HepG2 (cell line): ENCODE results near the gene MREG. TPM values are rescaled to one million over a fixed set of nuclear protein-coding genes. Genes with fewer than 3 reads are reported as not detected.
"Not testable (repeated sequence)": the region's sequence is repeated elsewhere in the genome, so short reads cannot be mapped to it uniquely, and the experiment has no call there.

ENCODE experiments used
- FOXC1 ChIP-seq: sonication (generic); formaldehyde crosslinking; IDR thresholded peaks from 2 replicates; pipeline ENCODE4 v1.8.0; 2022; ENCODE audit warnings: mild to moderate bottlenecking, missing genetic modification reagents, borderline replicate concordance
- FOXK1 ChIP-seq: sonication (generic); formaldehyde crosslinking; IDR thresholded peaks from 2 replicates; pipeline ENCODE4 v1.4.0; 2020; ENCODE audit warnings: low read depth, missing genetic modification reagents, borderline replicate concordance
- HNF4G ChIP-seq, 2 experiments: sonication (generic) in 1 of 2; formaldehyde crosslinking in 1 of 2; IDR thresholded peaks; 2 replicates each; pipeline versions ENCODE4 v1.4.0 to v1.6.1; 2011 to 2020; ENCODE audit warnings: borderline replicate concordance in 2 of 2, low read depth in 2 of 2, mild to moderate bottlenecking in 2 of 2, low read length in 1 of 2, missing genetic modification reagents in 1 of 2, moderate library complexity in 1 of 2
- KAT8 ChIP-seq: IDR thresholded peaks from 2 replicates; pipeline ENCODE4 v1.6.1; 2016; ENCODE audit warnings: missing genetic modification reagents, missing compliant biosample characterization
- KDM1A ChIP-seq: IDR thresholded peaks from 2 replicates; pipeline ENCODE4 v1.6.1; 2016; ENCODE audit warnings: missing compliant biosample characterization
- KDM4B ChIP-seq: sonication (generic); formaldehyde crosslinking; IDR thresholded peaks from 2 replicates; pipeline ENCODE4 v1.4.0; 2020; ENCODE audit warnings: missing genetic modification reagents
- KMT2A ChIP-seq: sonication (generic); formaldehyde crosslinking; IDR thresholded peaks from 2 replicates; pipeline ENCODE4 v1.4.0; 2020; ENCODE audit warnings: missing genetic modification reagents
- RARA ChIP-seq: IDR thresholded peaks from 2 replicates; pipeline ENCODE4 v1.6.1; 2016; ENCODE audit warnings: missing genetic modification reagents, missing compliant biosample characterization
- RXRA ChIP-seq: sonication (generic); formaldehyde crosslinking; IDR thresholded peaks from 2 replicates; pipeline ENCODE4 v1.5.1; 2020; ENCODE audit warnings: missing genetic modification reagents
- SALL1 ChIP-seq: sonication (generic); formaldehyde crosslinking; IDR thresholded peaks from 2 replicates; pipeline ENCODE4 v1.8.0; 2022; ENCODE audit warnings: mild to moderate bottlenecking, missing genetic modification reagents
- SOX5 ChIP-seq: IDR thresholded peaks from 2 replicates; pipeline ENCODE4 v1.6.1; 2016; ENCODE audit warnings: borderline replicate concordance
- SP4 ChIP-seq: sonication (generic); formaldehyde crosslinking; IDR thresholded peaks from 2 replicates; pipeline ENCODE4 v1.8.1; 2023; ENCODE audit warnings: mild to moderate bottlenecking, missing genetic modification reagents
- STAG1 ChIP-seq: sonication (generic); formaldehyde crosslinking; IDR thresholded peaks from 2 replicates; pipeline ENCODE4 v1.4.0; 2020; ENCODE audit warnings: missing genetic modification reagents
- YY1 ChIP-seq: IDR thresholded peaks from 2 replicates; pipeline ENCODE4 v1.6.1; 2011; ENCODE audit warnings: low read length, low read depth, moderate library complexity, mild to moderate bottlenecking; ENCODE audit not compliant: insufficient read depth, insufficient replicate concordance
- ZBTB38 ChIP-seq: sonication (generic); formaldehyde crosslinking; IDR thresholded peaks from 2 replicates; pipeline ENCODE4 v1.5.1; 2020; ENCODE audit warnings: mild to moderate bottlenecking, missing genetic modification reagents
- ZNF136 ChIP-seq: sonication (generic); formaldehyde crosslinking; IDR thresholded peaks from 2 replicates; pipeline ENCODE4 v1.8.1; 2022; ENCODE audit warnings: low read depth, mild to moderate bottlenecking, moderate library complexity, missing genetic modification reagents
- ZNF350 ChIP-seq: sonication (generic); formaldehyde crosslinking; IDR thresholded peaks from 2 replicates; pipeline ENCODE4 v1.4.0; 2020; ENCODE audit warnings: mild to moderate bottlenecking, low read depth, missing genetic modification reagents, borderline replicate concordance
- polyA plus RNA-seq, 8 experiments: library from polyadenylated mRNA; depleted of rRNA in 3 of 8; stranded (reverse) in 7 of 8; unstranded in 1 of 8; fragments of >200 nt; fragmentation: Illumina TruSeq in 4 of 8; extraction: Trizol in 4 of 8; gene quantifications; 2 replicates each; pipeline versions ENCODE4 v1.2.1 to v1.2.3, GENCODE V29; 2011 to 2016; ENCODE audit warnings: low read depth in 4 of 8, missing spikeins in 1 of 8, mixed read lengths in 1 of 8; ENCODE audit not compliant: insufficient read depth in 1 of 8
- total RNA-seq, 5 experiments: library from RNA; depleted of rRNA; stranded (reverse); fragments of >200 nt; fragmentation: Illumina TruSeq; extraction: Trizol; gene quantifications; 2 replicates each; pipeline ENCODE4 v1.2.3, GENCODE V29; 2016; ENCODE audit warnings: low read depth in 1 of 5
- TF ChIP-seq, protein P1 (sequence below): sonication (generic); formaldehyde crosslinking; IDR thresholded peaks from 2 replicates; pipeline ENCODE4 v1.4.0; 2020; ENCODE audit warnings: missing genetic modification reagents
- TF ChIP-seq, protein P2 (sequence below): sonication (generic); formaldehyde crosslinking; IDR thresholded peaks from 2 replicates; pipeline ENCODE4 v1.4.0; 2020; ENCODE audit warnings: missing genetic modification reagents
- TF ChIP-seq, protein P3 (sequence below): IDR thresholded peaks from 2 replicates; pipeline ENCODE4 v1.4.0; 2020; ENCODE audit warnings: mild to moderate bottlenecking, missing genetic modification reagents

MREG gene
- total and polyA plus RNA-seq, 2 of the 13 experiments (the other 11 are each of a cell fraction or from before 2014, with no cell fraction given) = 7.5 to 23.3 TPM

DNA sequence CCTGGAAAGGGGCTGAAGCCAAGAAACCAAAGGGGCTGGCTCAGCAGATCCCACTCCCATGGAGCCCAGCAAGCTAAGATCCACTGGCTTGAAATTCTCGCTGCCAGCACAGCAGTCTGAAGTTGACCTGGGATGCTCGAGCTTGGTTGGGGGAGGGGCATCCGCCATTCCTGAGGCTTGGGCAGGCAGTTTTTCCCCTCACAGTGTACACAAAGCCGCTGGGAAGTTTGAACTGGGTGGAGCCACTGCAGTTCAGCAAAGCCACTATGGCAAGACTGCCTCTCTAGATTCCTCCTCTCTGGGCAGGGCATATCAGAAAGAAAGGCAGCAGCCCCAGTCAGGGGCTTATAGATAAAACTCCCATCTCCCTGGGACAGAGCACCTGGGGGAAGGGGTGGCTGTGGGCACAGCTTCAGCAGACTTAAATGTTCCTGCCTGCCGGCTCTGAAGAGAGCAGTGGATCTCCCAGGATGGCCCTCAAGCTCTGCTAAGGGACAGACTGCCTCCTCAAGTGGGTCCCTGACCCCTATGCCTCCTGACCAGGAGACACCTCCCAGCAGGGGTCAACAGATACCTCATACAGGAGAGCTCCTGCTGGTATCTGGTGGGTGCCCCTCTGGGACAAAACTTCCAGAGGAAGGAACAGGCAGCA is 24.7 kb downstream of the MREG start (continued):
- TF ChIP-seq, protein P1, sequence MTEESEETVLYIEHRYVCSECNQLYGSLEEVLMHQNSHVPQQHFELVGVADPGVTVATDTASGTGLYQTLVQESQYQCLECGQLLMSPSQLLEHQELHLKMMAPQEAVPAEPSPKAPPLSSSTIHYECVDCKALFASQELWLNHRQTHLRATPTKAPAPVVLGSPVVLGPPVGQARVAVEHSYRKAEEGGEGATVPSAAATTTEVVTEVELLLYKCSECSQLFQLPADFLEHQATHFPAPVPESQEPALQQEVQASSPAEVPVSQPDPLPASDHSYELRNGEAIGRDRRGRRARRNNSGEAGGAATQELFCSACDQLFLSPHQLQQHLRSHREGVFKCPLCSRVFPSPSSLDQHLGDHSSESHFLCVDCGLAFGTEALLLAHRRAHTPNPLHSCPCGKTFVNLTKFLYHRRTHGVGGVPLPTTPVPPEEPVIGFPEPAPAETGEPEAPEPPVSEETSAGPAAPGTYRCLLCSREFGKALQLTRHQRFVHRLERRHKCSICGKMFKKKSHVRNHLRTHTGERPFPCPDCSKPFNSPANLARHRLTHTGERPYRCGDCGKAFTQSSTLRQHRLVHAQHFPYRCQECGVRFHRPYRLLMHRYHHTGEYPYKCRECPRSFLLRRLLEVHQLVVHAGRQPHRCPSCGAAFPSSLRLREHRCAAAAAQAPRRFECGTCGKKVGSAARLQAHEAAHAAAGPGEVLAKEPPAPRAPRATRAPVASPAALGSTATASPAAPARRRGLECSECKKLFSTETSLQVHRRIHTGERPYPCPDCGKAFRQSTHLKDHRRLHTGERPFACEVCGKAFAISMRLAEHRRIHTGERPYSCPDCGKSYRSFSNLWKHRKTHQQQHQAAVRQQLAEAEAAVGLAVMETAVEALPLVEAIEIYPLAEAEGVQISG (CRISPR knock-in tag) = peak; percentile 50
- TF ChIP-seq RARA (CRISPR knock-in tag) (peak; percentile 36; the same call in 1 of the 2 replicates), FOXK1 (0 out of 2 replicates have a peak, but pooled peaks have one; percentile 17), KDM1A (CRISPR knock-in tag) (0 out of 2 replicates have a peak, but pooled peaks have one; percentile 27), SP4 (CRISPR knock-in tag) (peak; percentile 51; the same call in 1 of the 2 replicates), HNF4G (IDR thresholded peaks at IDR 0.05; ENCODE audit: borderline replicate concordance, low read depth, low read length) (0 out of 2 replicates have a peak, but pooled peaks have one; percentile 15), KAT8 (CRISPR knock-in tag) (peak; percentile 53; the same call in 1 of the 2 replicates), YY1 (peak; percentile 75), FOXC1 (CRISPR knock-in tag) (peak; percentile 63; the same call in 1 of the 2 replicates), KDM4B (CRISPR knock-in tag) (0 out of 2 replicates have a peak, but pooled peaks have one; percentile 38), STAG1 (0 out of 2 replicates have a peak, but pooled peaks have one; percentile 6), RXRA (CRISPR knock-in tag) (peak; percentile 81), SALL1 (CRISPR knock-in tag) (peak; percentile 54), KMT2A (CRISPR knock-in tag) (peak; percentile 70; the same call in 1 of the 2 replicates), ZNF136 (CRISPR knock-in tag) (0 out of 2 replicates have a peak, but pooled peaks have one; percentile 52), ZNF350 (0 out of 2 replicates have a peak, but pooled peaks have one; percentile 28), ZBTB38 (CRISPR knock-in tag) (0 out of 2 replicates have a peak, but pooled peaks have one; percentile 32), SOX5 (peak; percentile 24; the same call in 1 of the 2 replicates)
- TF ChIP-seq HNF4G (CRISPR knock-in tag; IDR thresholded peaks at IDR 0.05; ENCODE audit: borderline replicate concordance, low read depth) = not testable (repeated sequence)
- TF ChIP-seq, protein P2, sequence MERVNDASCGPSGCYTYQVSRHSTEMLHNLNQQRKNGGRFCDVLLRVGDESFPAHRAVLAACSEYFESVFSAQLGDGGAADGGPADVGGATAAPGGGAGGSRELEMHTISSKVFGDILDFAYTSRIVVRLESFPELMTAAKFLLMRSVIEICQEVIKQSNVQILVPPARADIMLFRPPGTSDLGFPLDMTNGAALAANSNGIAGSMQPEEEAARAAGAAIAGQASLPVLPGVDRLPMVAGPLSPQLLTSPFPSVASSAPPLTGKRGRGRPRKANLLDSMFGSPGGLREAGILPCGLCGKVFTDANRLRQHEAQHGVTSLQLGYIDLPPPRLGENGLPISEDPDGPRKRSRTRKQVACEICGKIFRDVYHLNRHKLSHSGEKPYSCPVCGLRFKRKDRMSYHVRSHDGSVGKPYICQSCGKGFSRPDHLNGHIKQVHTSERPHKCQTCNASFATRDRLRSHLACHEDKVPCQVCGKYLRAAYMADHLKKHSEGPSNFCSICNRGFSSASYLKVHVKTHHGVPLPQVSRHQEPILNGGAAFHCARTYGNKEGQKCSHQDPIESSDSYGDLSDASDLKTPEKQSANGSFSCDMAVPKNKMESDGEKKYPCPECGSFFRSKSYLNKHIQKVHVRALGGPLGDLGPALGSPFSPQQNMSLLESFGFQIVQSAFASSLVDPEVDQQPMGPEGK (CRISPR knock-in tag) = 0 out of 2 replicates have a peak, but pooled peaks have one; percentile 31
- TF ChIP-seq, protein P3, sequence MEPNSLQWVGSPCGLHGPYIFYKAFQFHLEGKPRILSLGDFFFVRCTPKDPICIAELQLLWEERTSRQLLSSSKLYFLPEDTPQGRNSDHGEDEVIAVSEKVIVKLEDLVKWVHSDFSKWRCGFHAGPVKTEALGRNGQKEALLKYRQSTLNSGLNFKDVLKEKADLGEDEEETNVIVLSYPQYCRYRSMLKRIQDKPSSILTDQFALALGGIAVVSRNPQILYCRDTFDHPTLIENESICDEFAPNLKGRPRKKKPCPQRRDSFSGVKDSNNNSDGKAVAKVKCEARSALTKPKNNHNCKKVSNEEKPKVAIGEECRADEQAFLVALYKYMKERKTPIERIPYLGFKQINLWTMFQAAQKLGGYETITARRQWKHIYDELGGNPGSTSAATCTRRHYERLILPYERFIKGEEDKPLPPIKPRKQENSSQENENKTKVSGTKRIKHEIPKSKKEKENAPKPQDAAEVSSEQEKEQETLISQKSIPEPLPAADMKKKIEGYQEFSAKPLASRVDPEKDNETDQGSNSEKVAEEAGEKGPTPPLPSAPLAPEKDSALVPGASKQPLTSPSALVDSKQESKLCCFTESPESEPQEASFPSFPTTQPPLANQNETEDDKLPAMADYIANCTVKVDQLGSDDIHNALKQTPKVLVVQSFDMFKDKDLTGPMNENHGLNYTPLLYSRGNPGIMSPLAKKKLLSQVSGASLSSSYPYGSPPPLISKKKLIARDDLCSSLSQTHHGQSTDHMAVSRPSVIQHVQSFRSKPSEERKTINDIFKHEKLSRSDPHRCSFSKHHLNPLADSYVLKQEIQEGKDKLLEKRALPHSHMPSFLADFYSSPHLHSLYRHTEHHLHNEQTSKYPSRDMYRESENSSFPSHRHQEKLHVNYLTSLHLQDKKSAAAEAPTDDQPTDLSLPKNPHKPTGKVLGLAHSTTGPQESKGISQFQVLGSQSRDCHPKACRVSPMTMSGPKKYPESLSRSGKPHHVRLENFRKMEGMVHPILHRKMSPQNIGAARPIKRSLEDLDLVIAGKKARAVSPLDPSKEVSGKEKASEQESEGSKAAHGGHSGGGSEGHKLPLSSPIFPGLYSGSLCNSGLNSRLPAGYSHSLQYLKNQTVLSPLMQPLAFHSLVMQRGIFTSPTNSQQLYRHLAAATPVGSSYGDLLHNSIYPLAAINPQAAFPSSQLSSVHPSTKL (CRISPR knock-in tag) = peak; percentile 75
